Liver (tissue), 9 donors: ENCODE measurements around the gene NKD1. TPM values are rescaled to one million over a fixed set of nuclear protein-coding genes. Genes with fewer than 3 reads are reported as not detected.

Experiments
- DNase-seq: peaks from one replicate; pipeline ENCODE4 v3.0.0-alpha.2; 2017; ENCODE audit warnings: low spot score
- H3K27ac ChIP-seq, 2 donors: one replicate each; pipeline ENCODE4 v1.7.0; 2013; ENCODE audit warnings: inconsistent platforms in 2 of 2, low read length in 2 of 2, control low read depth in 1 of 2, low read depth in 1 of 2, mild to moderate bottlenecking in 1 of 2
- H3K27me3 ChIP-seq, 4 donors: one replicate each; pipeline versions ENCODE4 v1.6.1 to v1.7.0; 2013; ENCODE audit warnings: low read length in 3 of 4, inconsistent platforms in 1 of 4, mild to moderate bottlenecking in 1 of 4, moderate library complexity in 1 of 4; ENCODE audit not compliant: control insufficient read depth in 4 of 4, insufficient read depth in 4 of 4
- H3K36me3 ChIP-seq, 4 donors: one replicate each; pipeline versions ENCODE4 v1.6.1 to v1.7.0; 2013; ENCODE audit warnings: low read length in 3 of 4, mild to moderate bottlenecking in 3 of 4, low read depth in 1 of 4, moderate library complexity in 1 of 4; ENCODE audit not compliant: control insufficient read depth in 4 of 4, insufficient read depth in 3 of 4
- H3K4me1 ChIP-seq, 4 donors: one replicate each; pipeline versions ENCODE4 v1.6.1 to v1.7.0; 2013; ENCODE audit warnings: low read length in 3 of 4, mild to moderate bottlenecking in 3 of 4, moderate library complexity in 1 of 4; ENCODE audit not compliant: control insufficient read depth in 4 of 4, insufficient read depth in 4 of 4
- H3K4me3 ChIP-seq, 3 donors: one replicate each; pipeline versions ENCODE4 v1.6.1 to v1.7.0; 2013; ENCODE audit warnings: low read length in 3 of 3, control low read depth in 1 of 3, low read depth in 1 of 3, mild to moderate bottlenecking in 1 of 3
- H3K9ac ChIP-seq, 2 donors: one replicate each; pipeline ENCODE4 v1.7.0; 2013; ENCODE audit warnings: low read length in 2 of 2, mild to moderate bottlenecking in 2 of 2, moderate library complexity in 2 of 2, control low read depth in 1 of 2, low read depth in 1 of 2
- H3K9me3 ChIP-seq, 4 donors: one replicate each; pipeline versions ENCODE4 v1.6.1 to v1.7.0; 2013; ENCODE audit warnings: low read length in 3 of 4; ENCODE audit not compliant: control insufficient read depth in 4 of 4
- ATF3 ChIP-seq: IDR thresholded peaks from 2 replicates; pipeline ENCODE4 v1.6.1; 2016; ENCODE audit warnings: antibody characterized with exemption
- CTCF ChIP-seq: fragments of 150-350 bp; IDR thresholded peaks from 2 replicates; pipeline ENCODE4 v1.5.1; 2017; ENCODE audit warnings: improper control_type of control experiment, low read depth, low read length; ENCODE audit not compliant: missing input control
- EGR1 ChIP-seq, 2 donors: IDR thresholded peaks; 2 replicates each; pipeline ENCODE4 v1.6.1; 2016 to 2018; ENCODE audit warnings: antibody characterized with exemption in 2 of 2, low read depth in 2 of 2
- FOXA1 ChIP-seq: IDR thresholded peaks from 2 replicates; pipeline ENCODE4 v1.6.1; 2016; ENCODE audit warnings: antibody characterized with exemption
- FOXA2 ChIP-seq: IDR thresholded peaks from 2 replicates; pipeline ENCODE4 v1.6.1; 2016; ENCODE audit warnings: antibody characterized with exemption
- GABPA ChIP-seq, 2 donors: IDR thresholded peaks in 1 of 2; conservative IDR thresholded peaks in 1 of 2; 2 replicates each; pipeline ENCODE4 v1.6.1; 2016; ENCODE audit warnings: antibody characterized with exemption in 2 of 2, mild to moderate bottlenecking in 1 of 2, moderate library complexity in 1 of 2
- HNF4A ChIP-seq, 2 donors: conservative IDR thresholded peaks; 2 replicates each; pipeline ENCODE4 v1.6.1; 2016; ENCODE audit warnings: antibody characterized with exemption in 2 of 2, mild to moderate bottlenecking in 2 of 2
- HNF4G ChIP-seq: IDR thresholded peaks from 2 replicates; pipeline ENCODE4 v1.6.1; 2016; ENCODE audit warnings: antibody characterized with exemption
- JUND ChIP-seq, 2 donors: IDR thresholded peaks; 2 replicates each; pipeline ENCODE4 v1.6.1; 2016; ENCODE audit warnings: antibody characterized with exemption in 2 of 2
- MAX ChIP-seq: IDR thresholded peaks from 2 replicates; pipeline ENCODE4 v1.6.1; 2016; ENCODE audit warnings: antibody characterized with exemption
- NR2F2 ChIP-seq: IDR thresholded peaks from 2 replicates; pipeline ENCODE4 v1.6.1; 2016; ENCODE audit warnings: antibody characterized with exemption
- RAD21 ChIP-seq, 2 donors: IDR thresholded peaks; 2 replicates each; pipeline ENCODE4 v1.6.1; 2016; ENCODE audit warnings: antibody characterized with exemption in 2 of 2, mild to moderate bottlenecking in 2 of 2
- REST ChIP-seq: IDR thresholded peaks from 2 replicates; pipeline ENCODE4 v1.6.1; 2016; ENCODE audit warnings: antibody characterized with exemption, mild to moderate bottlenecking
- RXRA ChIP-seq, 2 donors: IDR thresholded peaks; 2 replicates each; pipeline ENCODE4 v1.6.1; 2017 to 2018; ENCODE audit warnings: antibody characterized with exemption in 2 of 2, mild to moderate bottlenecking in 1 of 2
- SP1 ChIP-seq: IDR thresholded peaks from 2 replicates; pipeline ENCODE4 v1.6.1; 2018; ENCODE audit warnings: antibody characterized with exemption, mild to moderate bottlenecking
- TAF1 ChIP-seq: conservative IDR thresholded peaks from 2 replicates; pipeline ENCODE4 v1.6.1; 2016; ENCODE audit warnings: antibody characterized with exemption, mild to moderate bottlenecking
- YY1 ChIP-seq: IDR thresholded peaks from 2 replicates; pipeline ENCODE4 v1.6.1; 2016; ENCODE audit warnings: antibody characterized with exemption, mild to moderate bottlenecking
- ZBTB33 ChIP-seq: IDR thresholded peaks from 2 replicates; pipeline ENCODE4 v1.6.1; 2016; ENCODE audit warnings: antibody characterized with exemption
- WGBS: extraction: QIAGEN DNeasy Blood & Tissue Kit; methylation state at CpG from one replicate; pipeline ENCODE4 v1.1.7; 2013; 5-methylcytosine and 5-hydroxymethylcytosine counted together
- polyA plus RNA-seq, 2 donors: library from polyadenylated mRNA; stranded (reverse) in 1 of 2; unstranded in 1 of 2; fragments of 200-250 nt in 1 of 2; fragments of >200 nt in 1 of 2; fragmentation: Nextera tagmentation in 1 of 2; extraction: Ambion mirVana in 1 of 2; gene quantifications; one replicate each; pipeline versions ENCODE4 v1.2.1 to v1.2.3, GENCODE V29; 2013 to 2015
- total RNA-seq, 2 donors: library from RNA; depleted of rRNA; stranded (reverse); fragments of >200 nt; gene quantifications; one replicate each; pipeline ENCODE4 v1.2.3, GENCODE V29; 2014
- donor health status: healthy.
- donor health status: healthy.
- donor health status: healthy.
- donor health status: healthy.
- donor health status: healthy.

NKD1 gene
- total and polyA plus RNA-seq, 4 donors = 0.28 to 3.5 (median 0.85) TPM

- WGBS = 98% methylated on average over 9 of the region's 9 CpGs
- Histone ChIP-seq H3K4me1 (peaks cover 4 to 15% (median 9%) of the 10 kb centered on the region in 4 donors), H3K4me3 (no peak overlapping the region), H3K27ac (no peak overlapping the region), H3K36me3 (no peaks in the 10 kb centered on the region), H3K9ac (no peak overlapping the region), H3K9me3 (no peaks in the 10 kb centered on the region), H3K27me3 (no peaks in the 10 kb centered on the region)
- no peak for DNase-seq
- TF ChIP-seq JUND (IDR thresholded peaks at IDR 0.05) = no peak
- no peak for TF ChIP-seq NR2F2
- no peak for TF ChIP-seq HNF4G
- TF ChIP-seq GABPA (IDR thresholded peaks at IDR 0.05 in 1 of 2, conservative IDR thresholded peaks at IDR 0.05 in 1 of 2) = no peak
- TF ChIP-seq SP1 = no peak
- TF ChIP-seq ATF3 = no peak
- no peak for TF ChIP-seq EGR1 (IDR thresholded peaks at IDR 0.05; ENCODE audit: low read depth in 2 of 2)
- TF ChIP-seq HNF4A (conservative IDR thresholded peaks at IDR 0.05) = no peak
- no peak for TF ChIP-seq CTCF
- no peak for TF ChIP-seq FOXA1
- no peak for TF ChIP-seq TAF1
- no peak for TF ChIP-seq ZBTB33
- no peak for TF ChIP-seq RAD21 (IDR thresholded peaks at IDR 0.05)
- TF ChIP-seq RXRA (IDR thresholded peaks at IDR 0.05) = no peak
Measured at GRCh38 chr16:50621452-50621792, 73.2 kb downstream of the NKD1 start.

- no peak overlapping the region for H3K27ac ChIP-seq
- H3K36me3 ChIP-seq = no peaks in the 10 kb centered on the region
- no peaks in the 10 kb centered on the region for H3K9me3 ChIP-seq
- TF ChIP-seq FOXA2 = no peak
- TF ChIP-seq JUND (IDR thresholded peaks at IDR 0.05) = no peak
- no peaks in the 10 kb centered on the region for H3K27me3 ChIP-seq
- H3K4me1 ChIP-seq = peaks cover 3 to 10% (median 6%) of the 10 kb centered on the region in 4 donors
- no peak overlapping the region for H3K9ac ChIP-seq
- 98% methylated on average over 7 of the region's 7 CpGs for WGBS
- no peak for DNase-seq
- H3K4me3 ChIP-seq = no peak overlapping the region
Measured at GRCh38 chr16:50622029-50622428, 73.8 kb downstream of the NKD1 start.

GRCh38 chr16:50622643-50623369 lies 74.6 kb downstream of the NKD1 start:
- Histone ChIP-seq H3K36me3 (no peaks in the 10 kb centered on the region), H3K9me3 (no peaks in the 10 kb centered on the region), H3K9ac (no peak overlapping the region), H3K4me1 (peaks cover 2 to 8% (median 4%) of the 10 kb centered on the region in 4 donors), H3K27ac (no peak overlapping the region), H3K4me3 (no peak overlapping the region), H3K27me3 (no peaks in the 10 kb centered on the region)
- DNase-seq = no peak
- 95% methylated on average over 16 of the region's 16 CpGs for WGBS
- no peak for TF ChIP-seq NR2F2
- no peak for TF ChIP-seq ATF3
- TF ChIP-seq YY1 = no peak
- TF ChIP-seq REST = no peak
- no peak for TF ChIP-seq EGR1 (IDR thresholded peaks at IDR 0.05; ENCODE audit: low read depth in 2 of 2)
- TF ChIP-seq FOXA2 = no peak
- TF ChIP-seq MAX = no peak
- no peak for TF ChIP-seq JUND (IDR thresholded peaks at IDR 0.05)
- no peak for TF ChIP-seq CTCF
